Neural cell (in vitro differentiated cells): ENCODE measurements around the gene ZNHIT1. TPM values are rescaled to one million over a fixed set of nuclear protein-coding genes. Genes with fewer than 3 reads are reported as not detected.
A peak's percentile ranks its signal among the peaks of the same experiment; 100 is the strongest.

Experiments used
- H2AFZ ChIP-seq: fragments of 200-600, 300-800 bp; sonication (generic), shearing (Covaris generic); 2 replicates; pipeline ENCODE4 v1.6.0; 2014; ENCODE audit warnings: low read depth, mild to moderate bottlenecking, antibody characterized with exemption, low read length, moderate library complexity
- H3F3A ChIP-seq: fragments of 200-600 bp; shearing (Covaris generic); 2 replicates; pipeline ENCODE4 v1.6.1; 2016; ENCODE audit warnings: mild to moderate bottlenecking, moderate library complexity, mixed read lengths, antibody characterized with exemption, low read length; ENCODE audit not compliant: insufficient read depth, poor library complexity, severe bottlenecking
- H3K27ac ChIP-seq: fragments of 200-600, 300-800 bp; sonication (generic), shearing (Covaris generic); 2 replicates; pipeline ENCODE4 v1.5.1; 2014; ENCODE audit warnings: mild to moderate bottlenecking, low read length, moderate library complexity
- H3K27me3 ChIP-seq: fragments of 300-800, 200-600 bp; sonication (generic), shearing (Covaris generic); 2 replicates; pipeline ENCODE4 v1.6.0; 2014; ENCODE audit warnings: mild to moderate bottlenecking, low read depth, low read length, moderate library complexity; ENCODE audit not compliant: insufficient read depth
- H3K36me3 ChIP-seq: fragments of 300-800, 200-600 bp; sonication (generic), shearing (Covaris generic); 2 replicates; pipeline ENCODE4 v1.5.1; 2014; ENCODE audit warnings: mild to moderate bottlenecking, antibody characterized with exemption, low read length, moderate library complexity; ENCODE audit not compliant: insufficient read depth
- H3K4me2 ChIP-seq: fragments of 300-800, 200-600 bp; sonication (generic), shearing (Covaris generic); 2 replicates; pipeline ENCODE4 v1.6.0; 2014; ENCODE audit warnings: mild to moderate bottlenecking, low read length
- H3K4me3 ChIP-seq: fragments of 300-800, 200-600 bp; sonication (generic), shearing (Covaris generic); 2 replicates; pipeline ENCODE4 v1.5.1; 2014; ENCODE audit warnings: mild to moderate bottlenecking, low read length, moderate library complexity
- H3K79me2 ChIP-seq: fragments of 200-600 bp; shearing (Covaris generic); replicated peaks from 2 replicates; pipeline ENCODE4 v1.6.0; 2014; ENCODE audit warnings: mild to moderate bottlenecking, low read length, moderate library complexity; ENCODE audit not compliant: insufficient read depth
- H3K9ac ChIP-seq: fragments of 300-800, 200-600 bp; sonication (generic), shearing (Covaris generic); 2 replicates; pipeline ENCODE4 v1.6.1; 2016; ENCODE audit warnings: mild to moderate bottlenecking, low read length, mixed read lengths
- H3K9me2 ChIP-seq: fragments of 200-600 bp; shearing (Covaris generic); 2 replicates; pipeline ENCODE4 v1.6.1; 2016; ENCODE audit warnings: mild to moderate bottlenecking, low read length, mixed read lengths; ENCODE audit not compliant: insufficient read depth
- H3K9me3 ChIP-seq: fragments of 200-600, 300-800 bp; sonication (generic), shearing (Covaris generic); 2 replicates; pipeline ENCODE4 v1.6.1; 2016; ENCODE audit warnings: mild to moderate bottlenecking, mixed run types, low read length, moderate library complexity, mixed read lengths
- H4K20me1 ChIP-seq: fragments of 200-600 bp; shearing (Covaris generic); 2 replicates; pipeline ENCODE4 v1.6.1; 2016; ENCODE audit warnings: mild to moderate bottlenecking, mixed run types; ENCODE audit not compliant: insufficient read depth
- CTCF ChIP-seq: fragments of 450-650 bp; IDR thresholded peaks from 2 replicates; pipeline ENCODE4 v1.5.1; 2014; ENCODE audit warnings: antibody characterized with exemption, mild to moderate bottlenecking, moderate library complexity; ENCODE audit not compliant: poor library complexity, severe bottlenecking
- EP300 ChIP-seq: fragments of 450-650 bp; conservative IDR thresholded peaks from 2 replicates; pipeline ENCODE4 v1.6.1; 2014; ENCODE audit warnings: antibody characterized with exemption, mild to moderate bottlenecking, moderate library complexity; ENCODE audit not compliant: poor library complexity, severe bottlenecking
- EZH2 ChIP-seq: fragments of 200-600, 300-800 bp; shearing (Covaris generic), sonication (generic); IDR thresholded peaks from 2 replicates; pipeline ENCODE4 v1.6.1; 2014; ENCODE audit warnings: antibody characterized with exemption, low read length, borderline replicate concordance, mild to moderate bottlenecking; ENCODE audit not compliant: insufficient read depth, poor library complexity, severe bottlenecking
- MXI1 ChIP-seq: fragments of 450-650 bp; conservative IDR thresholded peaks from 2 replicates; pipeline ENCODE4 v1.6.1; 2014; ENCODE audit warnings: antibody characterized with exemption, mild to moderate bottlenecking; ENCODE audit not compliant: poor library complexity, severe bottlenecking
- POLR2AphosphoS5 ChIP-seq: IDR thresholded peaks from 2 replicates; pipeline ENCODE4 v1.6.1; 2012
- RAD21 ChIP-seq: fragments of 450-650 bp; conservative IDR thresholded peaks from 2 replicates; pipeline ENCODE4 v1.6.1; 2014; ENCODE audit warnings: antibody characterized with exemption, mild to moderate bottlenecking, moderate library complexity
- REST ChIP-seq: IDR thresholded peaks from 2 replicates; pipeline ENCODE4 v1.6.1; 2012; ENCODE audit warnings: borderline replicate concordance
- SMC3 ChIP-seq: fragments of 450-650 bp; conservative IDR thresholded peaks from 2 replicates; pipeline ENCODE4 v1.6.1; 2014; ENCODE audit warnings: antibody characterized with exemption, mild to moderate bottlenecking, moderate library complexity; ENCODE audit not compliant: poor library complexity
- TAF1 ChIP-seq: IDR thresholded peaks from 2 replicates; pipeline ENCODE4 v1.6.1; 2012; ENCODE audit warnings: low read depth
- polyA plus RNA-seq: library from polyadenylated mRNA; depleted of rRNA; stranded (reverse); fragments of >200 nt; gene quantifications from 2 replicates; pipeline ENCODE4 v1.2.3, GENCODE V29; 2014

Gene ZNHIT1
- polyA plus RNA-seq, 1 donor from 2014 or later, result 176 TPM

- Histone ChIP-seq H3F3A (no peaks in the 10 kb centered on the region), H3K9ac (peak overlapping the region; percentile 53), H3K4me2 (peak overlapping the region; percentile 57), H4K20me1 (no peaks in the 10 kb centered on the region), H3K36me3 (no peaks in the 10 kb centered on the region), H3K4me3 (peak overlapping the region; percentile 94), H3K27me3 (no peaks in the 10 kb centered on the region), H3K9me2 (no peaks in the 10 kb centered on the region), H2AFZ (peak overlapping the region; percentile 69), H3K9me3 (no peaks in the 10 kb centered on the region), H3K79me2 (peaks cover 22% of the 10 kb centered on the region), H3K27ac (peak overlapping the region; percentile 74)
- TF ChIP-seq MXI1, result peak; percentile 22
- no peak for TF ChIP-seq TAF1
- no peak for TF ChIP-seq POLR2AphosphoS5
Measured at GRCh38 chr7:101218236-101219125, 516 bp downstream of the ZNHIT1 start.

- Histone ChIP-seq H3K9ac (no peak overlapping the region), H3K9me3 (no peaks in the 10 kb centered on the region), H3K36me3 (no peaks in the 10 kb centered on the region), H3K79me2 (peaks cover 22% of the 10 kb centered on the region), H3K4me3 (no peak overlapping the region), H3K4me2 (no peak overlapping the region), H3F3A (no peaks in the 10 kb centered on the region), H3K27ac (no peak overlapping the region), H4K20me1 (no peaks in the 10 kb centered on the region), H3K27me3 (no peaks in the 10 kb centered on the region), H2AFZ (no peak overlapping the region), H3K9me2 (no peaks in the 10 kb centered on the region)
- no peak for TF ChIP-seq RAD21
- TF ChIP-seq EZH2, result no peak
- no peak for TF ChIP-seq TAF1
- TF ChIP-seq POLR2AphosphoS5, result no peak
- no peak for TF ChIP-seq SMC3
- TF ChIP-seq EP300, result no peak
- no peak for TF ChIP-seq REST
- TF ChIP-seq CTCF, result no peak
- TF ChIP-seq MXI1, result no peak
Measured at GRCh38 chr7:101220295-101220694, 2.3 kb downstream of the ZNHIT1 start.
